ENCODE measurements around the gene MYO5B. TPM values are rescaled to one million over a fixed set of nuclear protein-coding genes. Genes with fewer than 3 reads are reported as not detected.

MYO5B gene
- total RNA-seq, 1 donor from 2014 or later: 31.3 TPM

DNA sequence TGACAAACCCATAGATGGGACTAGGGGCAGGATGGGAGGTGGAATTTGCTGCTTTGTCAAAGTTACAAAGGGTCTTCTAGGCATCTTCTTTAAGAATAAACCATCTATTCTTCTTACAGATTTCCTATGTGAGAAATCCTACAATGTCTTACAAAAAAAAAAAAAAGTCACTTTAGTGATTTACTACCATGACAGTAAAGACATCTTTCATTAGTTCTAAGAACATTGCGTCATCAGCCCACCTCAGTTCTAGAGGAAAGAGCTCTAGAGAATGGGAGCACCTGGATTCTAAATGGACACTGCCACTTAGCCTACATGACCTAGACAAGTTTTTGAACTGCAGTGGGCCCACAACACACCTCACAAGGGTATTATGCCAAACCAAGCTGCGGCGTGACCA lies 172.0 kb downstream of the MYO5B start:
- no peaks in the 10 kb centered on the region for H3K36me3 ChIP-seq (ENCODE audit: control insufficient read depth, insufficient read depth, low read length)
- DNase-seq (ENCODE audit: low read depth) (no peak), FAIRE-seq (no peak)
- no peak overlapping the region for H3K4me3 ChIP-seq (ENCODE audit: low read depth, low read length)
- no peaks in the 10 kb centered on the region for H3K27me3 ChIP-seq (ENCODE audit: control insufficient read depth, insufficient read depth, low read length)
- no peak for TF ChIP-seq CTCF (IDR thresholded peaks at IDR 0.05; ENCODE audit: insufficient read depth, low read length, severe bottlenecking)

DNA sequence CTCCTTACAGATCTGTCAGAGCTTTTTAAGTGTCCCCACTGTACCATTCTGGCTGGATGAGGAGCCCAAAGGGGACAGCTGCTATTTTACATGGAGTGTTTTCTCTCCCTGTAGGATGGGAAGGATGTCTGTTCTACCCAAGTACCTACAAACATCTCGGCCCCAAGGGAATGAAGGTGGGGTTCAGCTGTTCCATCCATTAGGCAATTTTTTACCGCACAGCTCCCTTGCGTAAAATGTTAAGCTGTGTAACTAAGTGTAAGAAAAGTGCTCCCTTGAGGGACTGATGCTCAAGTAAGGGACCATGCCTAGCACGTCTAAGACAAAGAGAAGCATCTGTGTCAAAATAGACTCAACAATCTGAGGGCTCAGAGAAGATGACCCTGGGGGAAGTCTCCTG lies 180.3 kb downstream of the MYO5B start:
- DNase-seq (ENCODE audit: low read depth) (no peak), FAIRE-seq (no peak)
- no peaks in the 10 kb centered on the region for H3K27me3 ChIP-seq (ENCODE audit: control insufficient read depth, insufficient read depth, low read length)
- no peak overlapping the region for H3K4me3 ChIP-seq (ENCODE audit: low read depth, low read length)
- no peaks in the 10 kb centered on the region for H3K36me3 ChIP-seq (ENCODE audit: control insufficient read depth, insufficient read depth, low read length)
- TF ChIP-seq CTCF (IDR thresholded peaks at IDR 0.05; ENCODE audit: insufficient read depth, low read length, severe bottlenecking): no peak

DNA sequence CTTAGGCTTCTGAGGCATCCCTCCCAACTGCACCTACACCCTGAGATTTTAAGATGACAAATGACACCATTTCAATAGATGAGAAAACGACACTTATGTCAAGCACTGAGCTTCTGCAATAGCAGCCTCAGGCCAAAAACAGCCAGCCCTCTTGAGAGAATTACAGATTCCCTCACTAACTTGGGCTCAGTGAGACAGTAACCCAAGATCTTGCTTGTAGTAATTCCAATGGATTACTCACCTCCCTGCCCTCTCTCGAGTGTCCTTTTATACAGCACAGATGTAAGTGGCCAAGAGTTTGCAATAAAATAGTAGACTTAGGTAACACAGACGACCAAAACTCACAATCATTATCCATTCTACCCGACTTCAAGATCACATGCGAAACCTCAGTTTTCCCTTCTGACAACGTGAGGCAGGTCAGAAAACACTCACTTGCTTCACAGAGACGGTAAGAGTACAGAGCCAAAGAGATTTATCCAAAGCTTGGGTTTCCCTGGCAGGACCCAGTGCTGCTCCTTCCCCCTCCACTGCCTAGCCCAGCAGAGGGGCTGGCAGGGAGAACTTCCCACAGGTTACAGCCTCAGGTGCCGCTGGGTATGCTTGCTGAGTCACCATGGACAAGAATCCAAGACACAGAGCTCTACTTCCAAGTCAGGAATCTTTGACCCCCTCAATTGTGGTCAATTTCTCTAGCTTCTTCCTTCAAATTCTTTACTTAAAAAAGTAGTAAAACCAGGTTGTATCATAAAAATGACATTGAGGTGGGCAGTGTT lies 181.4 kb downstream of the MYO5B start:
- TF ChIP-seq CTCF (IDR thresholded peaks at IDR 0.05; ENCODE audit: insufficient read depth, low read length, severe bottlenecking): no peak
- peak; percentile 13 for FAIRE-seq
- Histone ChIP-seq H3K27me3 (ENCODE audit: control insufficient read depth, insufficient read depth, low read length) (no peaks in the 10 kb centered on the region), H3K36me3 (ENCODE audit: control insufficient read depth, insufficient read depth, low read length) (no peaks in the 10 kb centered on the region), H3K4me3 (ENCODE audit: low read depth, low read length) (no peak overlapping the region)
- DNase-seq (ENCODE audit: low read depth): peak; percentile 55

DNA sequence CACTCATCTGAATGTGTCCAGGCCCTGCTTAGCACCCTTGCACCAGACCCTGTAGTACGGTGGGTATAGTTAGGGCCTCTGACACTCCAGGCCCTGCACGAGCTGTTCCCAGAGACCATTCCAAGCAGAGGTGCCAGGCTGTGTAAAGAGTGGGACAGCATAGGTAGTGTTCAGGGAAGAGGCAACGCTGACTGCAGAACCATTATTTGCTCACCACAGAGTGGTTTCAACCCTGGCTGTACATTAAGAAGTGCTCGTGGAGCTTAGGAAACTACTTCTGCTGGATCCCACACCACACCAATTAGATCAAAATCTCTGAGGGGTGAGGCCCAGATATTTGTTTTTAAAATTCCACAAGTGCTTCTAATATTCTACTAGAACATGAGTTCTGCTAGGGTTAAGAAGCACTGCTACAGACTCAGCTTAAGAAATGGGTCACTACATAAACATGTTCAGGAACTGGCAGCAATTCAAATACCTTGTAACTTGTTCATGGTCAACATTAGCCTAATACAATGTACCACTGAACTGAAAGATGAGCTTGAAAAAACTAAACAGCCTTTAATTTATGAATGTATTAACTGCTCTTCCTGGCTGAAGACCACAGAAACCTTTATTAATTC lies 183.0 kb downstream of the MYO5B start:
- no peaks in the 10 kb centered on the region for H3K27me3 ChIP-seq (ENCODE audit: control insufficient read depth, insufficient read depth, low read length)
- H3K4me3 ChIP-seq (ENCODE audit: low read depth, low read length): no peak overlapping the region
- H3K36me3 ChIP-seq (ENCODE audit: control insufficient read depth, insufficient read depth, low read length): no peaks in the 10 kb centered on the region
- TF ChIP-seq CTCF (IDR thresholded peaks at IDR 0.05; ENCODE audit: insufficient read depth, low read length, severe bottlenecking): no peak
- DNase-seq (ENCODE audit: low read depth) (peak; percentile 86), FAIRE-seq (no peak)

GRCh38 chr18:50009773-50010335 lies 185.1 kb downstream of the MYO5B start:
- Histone ChIP-seq H3K36me3 (ENCODE audit: control insufficient read depth, insufficient read depth, low read length) (no peaks in the 10 kb centered on the region), H3K27me3 (ENCODE audit: control insufficient read depth, insufficient read depth, low read length) (no peaks in the 10 kb centered on the region), H3K4me3 (ENCODE audit: low read depth, low read length) (no peak overlapping the region)
- DNase-seq (ENCODE audit: low read depth) (peak; percentile 48), FAIRE-seq (no peak)
- TF ChIP-seq CTCF (IDR thresholded peaks at IDR 0.05; ENCODE audit: insufficient read depth, low read length, severe bottlenecking): peak; percentile 69
